Activated CD8-positive, alpha-beta memory T cell treated with anti-CD3 and anti-CD28 coated beads for 48 hours (primary cell): Measurements from ENCODE around the gene PDZRN3.

Source experiments
- DNase-seq, 3 experiments: peaks; one replicate each; pipeline ENCODE4 v3.0.0-alpha.2; 2020; ENCODE audit warnings: low read depth in 2 of 3, low spot score in 2 of 3

Gene PDZRN3

DNA sequence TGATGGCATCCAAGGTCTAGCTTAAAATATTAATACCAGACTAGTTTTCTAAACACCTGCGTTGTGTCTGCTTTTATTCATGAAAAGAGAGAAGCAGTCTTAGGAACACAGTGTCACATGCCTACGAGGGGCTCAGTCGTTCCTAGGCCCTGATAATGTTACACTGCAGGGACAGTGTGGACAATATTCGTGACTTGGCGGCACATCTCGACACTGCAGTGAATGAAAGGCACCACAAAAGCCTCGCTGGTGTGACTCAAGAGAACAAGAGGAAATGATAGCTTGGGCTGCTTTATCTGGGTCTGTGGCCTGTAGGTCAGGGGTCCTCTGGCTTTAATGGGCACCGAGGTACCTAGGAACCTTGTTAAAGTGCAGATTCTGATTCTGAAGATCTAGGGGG lies 226.7 kb downstream of the PDZRN3 start:
- no peak for DNase-seq

DNA sequence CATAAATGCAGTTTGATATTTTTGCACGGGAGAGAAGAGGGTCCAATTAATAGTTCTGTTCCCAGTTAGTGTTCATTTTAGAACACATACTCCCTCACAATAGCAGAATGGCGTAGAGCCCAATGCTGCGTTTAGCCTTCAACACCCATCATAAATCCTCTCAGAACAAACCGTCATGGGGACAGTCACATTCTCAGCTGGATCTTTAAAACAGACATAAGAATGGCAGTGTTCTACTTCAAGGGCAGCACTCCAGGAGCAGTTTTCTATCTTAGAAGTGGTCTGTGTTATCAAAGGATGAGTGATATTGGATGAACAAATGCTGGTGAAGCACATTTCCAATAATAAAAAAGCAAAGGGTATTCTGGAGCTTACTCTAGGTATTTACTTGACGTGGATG lies 230.5 kb downstream of the PDZRN3 start:
- DNase-seq = no peak

GRCh38 chr3:73393005-73393404 lies 231.7 kb downstream of the PDZRN3 start:
- DNase-seq = no peak

- no peak for DNase-seq
Observed at GRCh38 chr3:73391984-73392383, 232.8 kb downstream of the PDZRN3 start.

DNA sequence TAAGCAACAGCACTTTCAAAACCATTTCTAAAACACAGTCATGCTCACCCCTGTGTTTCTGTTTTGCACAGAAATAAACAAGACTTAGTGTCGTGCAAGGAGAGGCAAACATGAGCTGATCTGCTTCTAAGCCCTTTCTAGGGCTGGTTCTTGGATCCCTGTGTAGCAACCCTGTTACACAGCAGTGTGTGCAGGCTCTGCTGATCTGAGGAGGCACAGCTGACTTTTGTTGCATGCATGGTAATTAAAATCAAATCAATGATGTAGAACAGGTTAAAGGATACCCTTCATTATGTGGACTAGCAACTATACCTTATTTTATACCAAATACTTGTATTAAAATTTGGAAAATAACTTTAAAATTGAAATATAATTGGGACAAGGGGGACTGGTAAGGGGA lies 234.8 kb downstream of the PDZRN3 start:
- DNase-seq = no peak

DNA sequence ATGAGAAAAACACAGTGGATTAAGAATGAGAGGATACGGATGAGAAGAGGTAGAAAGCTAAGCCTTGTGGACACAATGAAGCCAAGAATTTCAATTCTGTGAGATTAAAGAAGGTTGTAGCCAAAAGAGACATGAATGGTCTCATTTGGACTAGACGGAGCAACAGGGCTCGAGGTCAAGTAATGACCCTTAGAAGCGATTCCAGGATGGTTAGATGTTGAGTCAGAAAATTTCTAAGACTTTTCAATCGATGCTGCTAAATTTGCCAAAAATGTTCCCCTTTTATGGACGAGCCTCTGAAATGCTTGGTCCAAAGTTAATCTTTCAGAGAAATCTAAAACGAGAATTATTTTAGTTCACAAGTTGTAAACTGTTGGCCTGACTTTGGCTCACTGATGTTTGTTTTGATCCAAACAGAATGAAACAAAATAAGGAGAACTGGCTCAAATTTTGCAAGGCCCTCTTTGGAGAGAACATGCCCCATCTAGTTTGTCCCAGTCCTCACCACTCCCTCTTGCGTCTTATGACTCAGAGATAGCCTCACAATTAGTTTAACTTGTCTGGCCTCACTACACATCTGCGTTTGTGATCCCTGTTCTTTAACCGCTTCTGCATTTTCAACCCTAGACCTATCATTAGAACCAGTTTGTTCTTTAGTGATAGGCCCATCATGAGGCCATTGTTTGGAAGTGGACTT lies 235.5 kb downstream of the PDZRN3 start:
- DNase-seq = no peak

DNA sequence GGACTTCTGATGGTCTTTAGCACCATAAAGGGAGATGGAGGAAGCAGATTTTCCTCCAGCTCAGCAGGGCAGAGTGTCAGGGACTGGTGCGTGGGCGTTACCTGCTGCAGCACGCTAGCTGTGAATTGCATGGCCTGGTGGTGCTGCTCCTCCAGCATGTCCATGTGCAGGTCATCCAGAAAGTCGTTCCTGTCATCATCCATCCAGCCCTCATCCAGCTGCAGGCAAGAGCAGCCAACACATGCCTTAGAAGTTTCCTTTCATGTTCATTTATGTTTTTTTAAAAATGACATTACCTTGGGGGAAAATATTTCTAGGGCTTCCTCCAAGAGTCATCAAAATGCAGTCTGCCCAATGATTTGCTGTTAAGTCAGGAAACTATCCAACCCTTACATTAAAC lies 239.2 kb downstream of the PDZRN3 start:
- DNase-seq = no peak

DNA sequence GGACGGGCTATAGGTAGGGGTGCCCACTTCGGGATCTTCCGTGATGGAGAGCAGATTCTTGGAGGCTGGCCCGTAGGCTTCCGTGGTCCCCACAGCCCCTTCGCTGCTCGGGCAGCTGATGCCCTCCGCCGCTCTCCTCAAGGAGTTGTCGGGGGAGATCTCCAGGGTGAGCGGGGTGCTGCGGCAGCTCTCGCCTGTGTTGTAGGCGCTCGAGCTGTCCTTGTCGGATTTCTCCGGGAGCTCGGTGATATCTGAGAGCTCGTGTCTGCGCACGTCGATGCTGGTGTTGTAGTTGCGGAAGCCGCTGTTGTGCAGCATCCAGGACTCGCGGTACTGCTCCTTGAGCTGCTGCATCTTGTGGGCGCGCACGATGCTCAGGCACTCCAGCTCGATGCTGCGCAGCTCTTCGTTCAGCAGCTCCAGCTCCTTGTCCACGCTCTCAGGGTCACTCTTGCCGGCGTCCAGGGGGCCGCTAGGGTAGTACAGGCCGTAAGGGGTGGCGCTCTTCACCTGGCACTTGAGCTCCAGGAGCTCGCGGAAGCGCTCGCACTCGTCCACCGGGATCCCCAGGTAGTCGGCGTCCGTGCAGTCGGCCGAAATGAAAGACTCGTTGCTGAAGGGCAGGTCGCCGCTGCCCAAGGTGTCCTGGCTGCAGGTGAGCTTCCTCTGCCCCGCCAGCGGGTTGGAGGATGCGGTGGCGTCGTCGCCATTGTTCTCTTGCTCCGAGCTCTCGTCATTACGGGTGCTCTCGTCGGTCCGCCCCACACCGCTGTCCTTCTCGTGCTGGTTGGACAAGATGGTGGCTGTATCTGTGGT lies 240.4 kb downstream of the PDZRN3 start:
- no peak for DNase-seq

DNA sequence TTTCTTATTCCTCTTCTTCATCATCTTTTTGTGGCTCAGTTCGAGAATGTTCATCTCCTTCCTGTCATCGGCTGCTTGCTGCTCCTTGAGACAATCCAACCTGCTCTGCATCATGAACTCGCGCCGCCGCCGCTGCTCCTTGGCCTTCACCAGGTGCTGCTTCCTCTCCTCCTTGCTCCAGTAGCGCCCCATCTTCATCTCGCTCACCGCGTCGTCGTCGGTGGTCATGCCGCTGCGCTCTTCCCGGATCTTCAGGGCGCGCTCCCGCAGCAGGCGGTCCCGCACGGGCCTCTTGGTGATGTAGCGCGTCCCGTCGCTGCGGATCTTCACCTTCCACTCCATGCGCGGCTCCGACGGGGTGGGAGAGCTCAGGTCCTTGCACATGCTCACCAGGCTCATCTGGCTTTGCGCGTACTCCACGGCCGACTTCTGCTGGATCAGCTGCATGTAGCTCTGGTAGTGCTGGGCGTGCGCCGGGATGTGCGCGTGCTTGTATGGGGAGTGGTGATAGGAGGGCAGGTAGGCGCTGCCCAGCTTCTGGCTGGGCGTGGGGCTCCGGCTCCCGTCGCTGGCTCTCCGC lies 241.2 kb downstream of the PDZRN3 start:
- no peak for DNase-seq

DNA sequence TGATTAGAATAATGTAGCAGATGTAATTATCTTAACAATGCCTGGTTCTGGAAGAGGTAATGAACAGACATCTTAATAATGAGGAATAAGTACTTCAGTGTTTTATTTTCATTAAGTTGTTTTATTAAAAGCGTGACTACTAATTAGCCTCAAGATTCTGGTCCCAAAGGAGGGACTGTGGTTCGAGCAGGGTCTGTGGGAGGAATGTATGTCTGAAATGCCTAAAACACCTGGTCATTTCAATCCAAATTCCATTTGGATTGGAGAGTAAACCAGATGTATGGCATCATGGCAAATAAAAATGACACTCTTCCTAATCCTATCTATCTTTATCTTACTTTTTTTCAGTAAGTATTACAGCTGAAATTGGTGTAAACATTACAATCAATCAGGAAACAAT lies 243.2 kb downstream of the PDZRN3 start:
- DNase-seq = no peak

DNA sequence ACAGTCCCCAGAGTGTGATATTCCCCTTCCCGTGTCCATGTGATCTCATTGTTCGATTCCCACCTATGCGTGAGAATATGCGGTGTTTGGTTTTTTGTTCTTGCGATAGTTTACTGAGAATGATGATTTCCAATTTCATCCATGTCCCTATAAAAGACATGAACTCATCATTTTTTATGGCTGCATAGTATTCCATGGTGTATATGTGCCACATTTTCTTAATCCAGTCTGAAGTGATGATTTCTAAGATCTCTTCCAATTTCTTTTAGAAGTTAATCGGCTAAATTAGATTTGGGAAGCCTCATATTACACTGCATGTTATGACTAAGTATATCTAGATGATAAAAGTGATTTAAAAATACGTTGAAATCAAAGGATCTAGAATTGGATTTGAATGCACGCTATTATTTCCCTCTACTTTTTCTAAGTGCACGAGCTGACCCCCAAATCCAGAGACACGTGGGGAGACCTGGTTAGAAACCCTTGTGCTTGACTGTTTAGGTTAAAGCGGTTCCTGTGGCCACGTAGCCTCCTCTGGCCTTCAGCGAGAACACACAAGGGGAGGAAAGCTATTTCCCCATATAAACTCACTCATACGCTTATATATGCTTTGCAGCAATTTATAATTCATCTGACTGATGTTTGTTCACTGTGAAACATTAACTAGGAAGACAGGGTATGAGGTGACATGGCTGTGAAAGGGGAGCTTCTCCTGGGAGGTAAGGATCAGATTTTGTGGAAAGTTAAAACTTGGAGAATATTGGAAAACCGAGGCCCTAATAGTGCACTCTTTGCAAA lies 243.8 kb downstream of the PDZRN3 start:
- no peak for DNase-seq

- no peak for DNase-seq
Observed at GRCh38 chr3:73379465-73379864, 245.3 kb downstream of the PDZRN3 start.

DNA sequence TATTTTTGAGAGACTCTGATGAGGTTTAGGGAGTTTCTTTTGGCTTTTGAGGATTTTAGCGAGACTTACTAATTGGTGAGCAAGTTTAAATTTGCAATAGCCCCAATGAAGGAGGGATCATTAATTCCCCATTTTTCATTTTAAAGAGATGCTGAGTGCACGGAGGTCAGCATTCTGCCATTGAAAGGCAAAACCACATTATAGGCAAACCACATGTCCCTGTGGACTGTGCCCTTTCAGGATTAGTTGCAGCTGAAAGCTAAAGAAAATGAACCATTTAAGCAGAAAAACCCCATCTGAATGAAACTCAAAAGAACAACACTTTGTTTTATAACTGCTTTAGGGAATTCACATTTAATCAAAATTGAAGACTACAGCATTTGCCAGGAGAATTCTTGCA lies 246.5 kb downstream of the PDZRN3 start:
- no peak for DNase-seq

- no peak for DNase-seq
Observed at GRCh38 chr3:73365756-73366397, 258.9 kb downstream of the PDZRN3 start.

DNA sequence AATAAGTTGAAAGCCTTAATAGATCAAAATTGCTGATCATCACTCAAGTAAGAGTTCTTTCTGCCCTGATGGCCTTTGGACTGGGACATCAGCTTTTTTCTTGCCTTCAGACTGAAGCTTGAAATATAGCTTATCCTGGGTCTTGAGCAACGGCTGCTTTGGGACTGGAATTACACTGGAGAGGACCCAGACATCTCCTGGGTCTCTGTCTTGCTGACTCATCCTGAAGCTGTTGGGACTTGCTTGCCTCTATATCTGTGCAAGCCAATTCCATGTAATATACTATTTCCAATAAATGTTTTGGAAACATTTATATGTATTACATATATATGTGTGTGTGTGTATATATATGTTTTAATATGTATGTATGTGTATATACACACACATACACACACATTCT lies 260.2 kb downstream of the PDZRN3 start:
- no peak for DNase-seq

DNA sequence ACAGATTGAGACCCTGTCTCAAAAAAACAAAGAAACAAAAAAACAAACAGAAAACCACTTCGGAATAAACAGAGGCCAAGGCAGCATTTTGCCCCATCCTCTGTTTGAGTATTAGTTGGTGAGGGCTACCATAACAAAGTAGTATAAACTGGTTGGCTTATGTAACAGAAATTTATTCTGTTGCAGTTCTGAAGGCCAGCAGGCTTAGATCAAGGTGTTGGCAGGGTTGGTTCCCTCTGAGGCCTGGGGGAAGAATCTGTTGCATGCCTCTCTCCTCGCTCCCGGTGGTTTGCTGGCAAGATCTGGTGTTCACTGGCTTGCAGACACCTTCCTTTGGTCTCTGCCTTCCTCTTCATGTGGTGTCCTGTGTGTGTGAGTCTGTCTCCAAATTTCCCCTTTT lies 261.6 kb downstream of the PDZRN3 start:
- no peak for DNase-seq

GRCh38 chr3:73361591-73361990 lies 263.1 kb downstream of the PDZRN3 start:
- no peak for DNase-seq

DNA sequence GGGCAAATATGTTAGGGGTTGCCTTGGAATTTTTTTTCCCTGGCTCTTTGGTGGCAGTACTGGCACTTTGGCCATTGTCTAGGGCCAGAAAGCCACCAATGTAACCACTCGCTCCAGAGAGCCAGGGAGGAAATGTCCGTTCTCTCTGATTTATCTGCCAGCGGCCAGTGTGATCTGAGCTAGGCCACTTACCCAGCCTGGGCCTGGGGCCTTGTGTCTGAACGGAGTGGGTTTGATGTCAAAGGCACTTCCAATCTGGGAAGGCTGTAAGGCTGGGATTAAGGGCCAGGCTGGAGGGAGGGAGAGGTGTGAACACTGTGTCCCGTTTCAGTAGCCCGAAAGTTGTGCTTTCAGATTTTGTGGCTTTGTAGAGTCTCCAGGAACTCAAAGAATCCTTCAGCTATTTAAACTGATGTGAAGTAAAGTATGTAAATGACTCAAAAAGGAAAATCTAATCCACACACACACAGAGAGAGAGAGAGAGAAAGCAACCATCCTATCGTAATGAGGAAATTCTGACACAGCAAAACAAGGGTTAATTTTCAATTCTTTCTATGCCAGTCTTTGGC lies 271.0 kb downstream of the PDZRN3 start:
- DNase-seq = no peak

DNA sequence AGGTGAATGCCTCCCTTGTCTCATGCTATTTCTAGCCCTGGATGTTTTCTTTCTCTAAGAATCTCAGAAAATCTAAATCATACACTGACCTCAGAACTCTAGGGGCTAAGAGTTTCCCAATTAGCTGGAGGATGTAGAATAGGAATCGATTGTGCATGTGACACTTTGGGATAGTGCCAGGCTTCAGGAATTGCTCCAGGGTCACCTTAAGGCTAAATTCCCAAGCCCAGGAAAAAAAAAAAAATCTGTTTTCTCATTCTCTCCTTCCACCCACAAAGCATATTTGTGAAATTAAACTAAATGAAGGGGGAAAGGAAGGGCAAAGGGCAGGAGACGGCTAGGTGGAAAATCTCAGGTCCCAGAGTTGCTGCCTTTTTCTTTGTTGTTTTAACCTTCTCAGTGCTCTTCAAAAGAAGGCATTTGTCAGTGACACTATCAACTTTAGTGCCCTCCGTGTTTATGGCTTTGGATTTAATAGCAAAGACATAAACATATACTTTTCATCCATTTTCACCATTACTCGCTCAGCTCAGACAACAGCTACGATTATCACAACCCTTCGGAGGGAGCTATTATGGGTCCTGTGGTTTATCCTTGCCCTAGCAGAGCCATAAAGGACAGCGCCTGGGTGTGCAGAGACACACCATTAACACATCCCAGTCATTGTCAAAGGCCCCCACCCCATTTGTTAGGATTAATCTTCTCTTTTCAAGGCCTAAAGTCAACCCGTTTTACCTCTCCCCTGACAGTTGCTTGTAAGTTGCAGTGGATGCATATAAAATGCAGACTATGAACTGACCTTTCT lies 271.7 kb downstream of the PDZRN3 start:
- DNase-seq = no peak
